Measurements from ENCODE around the gene PLCE1.

PLCE1 gene

GRCh38 chr10:94010886-94011285 is 17.2 kb downstream of the PLCE1 start:
- no peak overlapping the region for H3K4me3 ChIP-seq (ENCODE audit: low read length)
- H3K9ac ChIP-seq (ENCODE audit: low read length) = no peak overlapping the region
- H3K9me3 ChIP-seq (ENCODE audit: control insufficient read depth, low read length) = no peaks in the 10 kb centered on the region
- peaks cover 44% of the 10 kb centered on the region for H3K4me1 ChIP-seq (ENCODE audit: control insufficient read depth, insufficient read depth, low read length)
- no peaks in the 10 kb centered on the region for H3K36me3 ChIP-seq (ENCODE audit: control insufficient read depth, insufficient read depth, low read length)
- no peaks in the 10 kb centered on the region for H3K27me3 ChIP-seq (ENCODE audit: control insufficient read depth, insufficient read depth, low read length)

DNA sequence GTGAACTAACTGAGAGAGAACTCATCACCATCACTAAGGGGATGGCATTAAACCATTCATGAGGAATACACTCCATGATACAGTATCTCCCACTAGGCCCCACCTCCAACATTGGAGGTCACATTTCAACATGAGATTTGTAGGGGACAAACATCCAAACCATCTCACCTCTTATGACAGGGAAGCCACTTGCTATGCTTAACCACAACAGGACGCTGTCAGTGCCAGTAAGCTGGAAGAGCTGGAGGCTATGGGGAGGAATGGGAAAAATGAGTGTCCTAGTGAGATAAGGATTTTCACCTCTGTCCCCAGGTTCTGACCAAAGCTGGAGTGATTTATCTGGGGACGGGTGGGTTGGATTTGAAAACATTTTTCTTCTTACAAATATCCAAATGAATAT is 17.6 kb downstream of the PLCE1 start:
- H3K9me3 ChIP-seq (ENCODE audit: control insufficient read depth, low read length) = no peaks in the 10 kb centered on the region
- no peaks in the 10 kb centered on the region for H3K36me3 ChIP-seq (ENCODE audit: control insufficient read depth, insufficient read depth, low read length)
- no peak overlapping the region for H3K9ac ChIP-seq (ENCODE audit: low read length)
- no peak overlapping the region for H3K4me3 ChIP-seq (ENCODE audit: low read length)
- H3K27me3 ChIP-seq (ENCODE audit: control insufficient read depth, insufficient read depth, low read length) = no peaks in the 10 kb centered on the region
- H3K4me1 ChIP-seq (ENCODE audit: control insufficient read depth, insufficient read depth, low read length) = peaks cover 40% of the 10 kb centered on the region

- peaks cover 37% of the 10 kb centered on the region for H3K4me1 ChIP-seq (ENCODE audit: control insufficient read depth, insufficient read depth, low read length)
- H3K9me3 ChIP-seq (ENCODE audit: control insufficient read depth, low read length) = no peaks in the 10 kb centered on the region
- no peak overlapping the region for H3K9ac ChIP-seq (ENCODE audit: low read length)
- no peak overlapping the region for H3K4me3 ChIP-seq (ENCODE audit: low read length)
- H3K36me3 ChIP-seq (ENCODE audit: control insufficient read depth, insufficient read depth, low read length) = no peaks in the 10 kb centered on the region
- H3K27me3 ChIP-seq (ENCODE audit: control insufficient read depth, insufficient read depth, low read length) = no peaks in the 10 kb centered on the region
These were observed 19.1 kb downstream of the PLCE1 start for GRCh38 chr10:94012834-94013233.

DNA sequence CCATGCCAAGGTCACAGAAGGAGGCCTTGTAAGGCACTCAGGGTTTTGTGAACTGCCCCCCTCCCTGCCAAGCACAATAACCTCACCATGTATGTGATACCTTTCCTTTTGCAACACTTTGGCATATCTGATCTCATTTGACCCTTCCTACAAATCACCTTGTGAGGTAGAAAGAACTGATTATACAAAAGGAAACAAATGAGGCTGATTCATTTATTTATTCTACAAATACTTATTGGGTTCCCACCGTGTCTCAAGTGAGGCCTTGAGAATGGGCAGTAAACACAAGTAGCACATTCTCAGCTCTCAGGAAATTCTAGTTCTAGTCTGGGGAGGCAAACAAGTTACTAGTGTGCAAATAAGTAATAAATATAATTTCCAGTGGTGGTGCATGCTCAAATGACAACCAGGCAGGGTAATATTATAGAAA is 19.6 kb downstream of the PLCE1 start:
- Histone ChIP-seq H3K4me1 (ENCODE audit: control insufficient read depth, insufficient read depth, low read length) (peaks cover 34% of the 10 kb centered on the region), H3K9me3 (ENCODE audit: control insufficient read depth, low read length) (no peaks in the 10 kb centered on the region), H3K9ac (ENCODE audit: low read length) (no peak overlapping the region), H3K27me3 (ENCODE audit: control insufficient read depth, insufficient read depth, low read length) (no peaks in the 10 kb centered on the region), H3K36me3 (ENCODE audit: control insufficient read depth, insufficient read depth, low read length) (no peaks in the 10 kb centered on the region), H3K4me3 (ENCODE audit: low read length) (no peak overlapping the region)

DNA sequence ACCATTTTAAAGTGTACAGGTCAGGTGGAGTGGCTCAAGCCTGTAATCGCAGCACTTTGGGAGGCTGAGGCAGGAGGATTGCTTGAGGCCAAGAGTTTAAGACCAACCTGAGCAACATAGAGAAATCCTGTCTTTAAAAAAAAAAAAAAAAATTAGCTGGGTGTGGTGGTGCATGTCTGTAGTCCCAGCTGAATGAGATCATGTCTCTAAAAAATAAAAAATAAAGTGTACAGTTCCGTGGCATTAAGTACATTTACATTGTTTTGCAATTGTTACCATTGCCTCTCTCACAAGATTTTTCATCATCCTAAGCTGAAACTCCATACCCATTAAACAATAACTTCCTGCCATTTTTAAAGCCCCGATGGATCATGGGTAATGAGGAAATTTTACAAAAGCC is 20.6 kb downstream of the PLCE1 start:
- Histone ChIP-seq H3K9ac (ENCODE audit: low read length) (no peak overlapping the region), H3K27me3 (ENCODE audit: control insufficient read depth, insufficient read depth, low read length) (no peaks in the 10 kb centered on the region), H3K9me3 (ENCODE audit: control insufficient read depth, low read length) (no peaks in the 10 kb centered on the region), H3K4me1 (ENCODE audit: control insufficient read depth, insufficient read depth, low read length) (peaks cover 27% of the 10 kb centered on the region), H3K4me3 (ENCODE audit: low read length) (no peak overlapping the region), H3K36me3 (ENCODE audit: control insufficient read depth, insufficient read depth, low read length) (no peaks in the 10 kb centered on the region)

GRCh38 chr10:94016727-94017714 is 23.3 kb downstream of the PLCE1 start:
- no peak overlapping the region for H3K4me3 ChIP-seq (ENCODE audit: low read length)
- H3K36me3 ChIP-seq (ENCODE audit: control insufficient read depth, insufficient read depth, low read length) = no peaks in the 10 kb centered on the region
- H3K9me3 ChIP-seq (ENCODE audit: control insufficient read depth, low read length) = no peaks in the 10 kb centered on the region
- H3K27me3 ChIP-seq (ENCODE audit: control insufficient read depth, insufficient read depth, low read length) = no peaks in the 10 kb centered on the region
- no peak overlapping the region for H3K9ac ChIP-seq (ENCODE audit: low read length)
- peaks cover 27% of the 10 kb centered on the region for H3K4me1 ChIP-seq (ENCODE audit: control insufficient read depth, insufficient read depth, low read length)

GRCh38 chr10:94018107-94018506 is 24.4 kb downstream of the PLCE1 start:
- no peaks in the 10 kb centered on the region for H3K9me3 ChIP-seq (ENCODE audit: control insufficient read depth, low read length)
- H3K4me3 ChIP-seq (ENCODE audit: low read length) = no peak overlapping the region
- H3K27me3 ChIP-seq (ENCODE audit: control insufficient read depth, insufficient read depth, low read length) = no peaks in the 10 kb centered on the region
- peaks cover 20% of the 10 kb centered on the region for H3K4me1 ChIP-seq (ENCODE audit: control insufficient read depth, insufficient read depth, low read length)
- no peaks in the 10 kb centered on the region for H3K36me3 ChIP-seq (ENCODE audit: control insufficient read depth, insufficient read depth, low read length)
- no peak overlapping the region for H3K9ac ChIP-seq (ENCODE audit: low read length)

- Histone ChIP-seq H3K4me1 (ENCODE audit: control insufficient read depth, insufficient read depth, low read length) (peaks cover 6% of the 10 kb centered on the region), H3K9ac (ENCODE audit: low read length) (no peak overlapping the region), H3K4me3 (ENCODE audit: low read length) (no peak overlapping the region), H3K9me3 (ENCODE audit: control insufficient read depth, low read length) (peaks cover 4% of the 10 kb centered on the region), H3K36me3 (ENCODE audit: control insufficient read depth, insufficient read depth, low read length) (no peaks in the 10 kb centered on the region), H3K27me3 (ENCODE audit: control insufficient read depth, insufficient read depth, low read length) (no peaks in the 10 kb centered on the region)
These were observed 30.2 kb downstream of the PLCE1 start for GRCh38 chr10:94023906-94024305.

DNA sequence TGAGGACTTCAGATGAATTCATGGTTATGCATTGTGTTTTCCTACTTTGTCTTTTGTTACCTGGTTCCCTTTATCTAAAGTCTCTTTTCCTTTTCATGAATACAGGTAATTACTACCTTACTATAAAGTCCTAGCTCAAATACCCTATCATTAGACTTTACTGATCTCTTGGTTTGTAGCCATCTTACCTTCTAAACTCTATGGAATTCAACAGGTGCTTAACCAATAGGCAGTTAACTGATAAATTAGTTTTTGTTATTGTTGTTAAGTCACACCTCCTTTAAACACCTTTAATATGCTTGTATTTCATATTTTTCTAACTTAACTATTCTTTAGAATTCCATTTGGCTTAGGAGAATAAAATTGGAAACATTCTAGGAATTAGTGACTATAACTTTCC is 30.7 kb downstream of the PLCE1 start:
- peaks cover 4% of the 10 kb centered on the region for H3K9me3 ChIP-seq (ENCODE audit: control insufficient read depth, low read length)
- H3K4me1 ChIP-seq (ENCODE audit: control insufficient read depth, insufficient read depth, low read length) = peaks cover 6% of the 10 kb centered on the region
- H3K36me3 ChIP-seq (ENCODE audit: control insufficient read depth, insufficient read depth, low read length) = no peaks in the 10 kb centered on the region
- no peaks in the 10 kb centered on the region for H3K27me3 ChIP-seq (ENCODE audit: control insufficient read depth, insufficient read depth, low read length)
- H3K9ac ChIP-seq (ENCODE audit: low read length) = no peak overlapping the region
- H3K4me3 ChIP-seq (ENCODE audit: low read length) = no peak overlapping the region

GRCh38 chr10:94025806-94026205 is 32.1 kb downstream of the PLCE1 start:
- no peak overlapping the region for H3K4me3 ChIP-seq (ENCODE audit: low read length)
- H3K36me3 ChIP-seq (ENCODE audit: control insufficient read depth, insufficient read depth, low read length) = no peaks in the 10 kb centered on the region
- H3K9ac ChIP-seq (ENCODE audit: low read length) = no peak overlapping the region
- peaks cover 6% of the 10 kb centered on the region for H3K4me1 ChIP-seq (ENCODE audit: control insufficient read depth, insufficient read depth, low read length)
- no peaks in the 10 kb centered on the region for H3K27me3 ChIP-seq (ENCODE audit: control insufficient read depth, insufficient read depth, low read length)
- peaks cover 4% of the 10 kb centered on the region for H3K9me3 ChIP-seq (ENCODE audit: control insufficient read depth, low read length)

DNA sequence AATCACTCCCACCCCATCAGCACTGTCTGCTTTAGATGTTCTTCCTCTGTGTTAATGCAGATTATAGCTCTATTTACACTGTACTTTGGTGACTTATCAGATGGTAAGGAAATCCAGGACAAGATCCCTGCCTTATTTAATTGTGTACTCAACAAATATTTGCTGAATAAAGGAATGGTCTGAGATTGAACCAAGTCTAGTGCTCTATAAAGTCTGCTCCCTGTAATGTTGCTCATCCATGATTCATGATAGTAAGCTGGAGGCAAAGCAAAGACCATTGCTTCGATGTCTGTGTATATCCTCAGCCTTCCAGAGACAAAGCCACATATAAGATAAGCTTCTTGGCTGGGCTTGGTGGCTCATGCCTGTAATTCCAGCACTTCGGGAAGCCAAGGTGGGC is 33.5 kb downstream of the PLCE1 start:
- Histone ChIP-seq H3K27me3 (ENCODE audit: control insufficient read depth, insufficient read depth, low read length) (no peaks in the 10 kb centered on the region), H3K9ac (ENCODE audit: low read length) (no peak overlapping the region), H3K9me3 (ENCODE audit: control insufficient read depth, low read length) (peaks cover 4% of the 10 kb centered on the region), H3K36me3 (ENCODE audit: control insufficient read depth, insufficient read depth, low read length) (no peaks in the 10 kb centered on the region), H3K4me1 (ENCODE audit: control insufficient read depth, insufficient read depth, low read length) (peaks cover 6% of the 10 kb centered on the region), H3K4me3 (ENCODE audit: low read length) (no peak overlapping the region)

GRCh38 chr10:94029955-94030354 is 36.2 kb downstream of the PLCE1 start:
- no peaks in the 10 kb centered on the region for H3K4me1 ChIP-seq (ENCODE audit: control insufficient read depth, insufficient read depth, low read length)
- H3K27me3 ChIP-seq (ENCODE audit: control insufficient read depth, insufficient read depth, low read length) = no peaks in the 10 kb centered on the region
- no peaks in the 10 kb centered on the region for H3K36me3 ChIP-seq (ENCODE audit: control insufficient read depth, insufficient read depth, low read length)
- no peak overlapping the region for H3K9ac ChIP-seq (ENCODE audit: low read length)
- peaks cover 4% of the 10 kb centered on the region for H3K9me3 ChIP-seq (ENCODE audit: control insufficient read depth, low read length)
- no peak overlapping the region for H3K4me3 ChIP-seq (ENCODE audit: low read length)

Data from mucosa of stomach (tissue), 1 donor.